A673 (cell line): ENCODE results near the gene DIS3L2.

Source experiments
- EZH2 ChIP-seq: fragments of 200-600 bp; sonication (generic); IDR thresholded peaks from 2 replicates; pipeline ENCODE4 v1.6.1; 2017; ENCODE audit warnings: borderline replicate concordance, low read depth, mild to moderate bottlenecking, mixed read lengths, antibody characterized with exemption, low read length; ENCODE audit not compliant: poor library complexity, severe bottlenecking
- TF ChIP-seq, protein P1 (sequence below): fragments of 300-800, 200-600 bp; sonication (generic); conservative IDR thresholded peaks from 2 replicates; pipeline ENCODE4 v1.5.1; 2017; ENCODE audit warnings: low read depth, mild to moderate bottlenecking, antibody characterized with exemption, low read length, moderate library complexity, mixed read lengths

DNA sequence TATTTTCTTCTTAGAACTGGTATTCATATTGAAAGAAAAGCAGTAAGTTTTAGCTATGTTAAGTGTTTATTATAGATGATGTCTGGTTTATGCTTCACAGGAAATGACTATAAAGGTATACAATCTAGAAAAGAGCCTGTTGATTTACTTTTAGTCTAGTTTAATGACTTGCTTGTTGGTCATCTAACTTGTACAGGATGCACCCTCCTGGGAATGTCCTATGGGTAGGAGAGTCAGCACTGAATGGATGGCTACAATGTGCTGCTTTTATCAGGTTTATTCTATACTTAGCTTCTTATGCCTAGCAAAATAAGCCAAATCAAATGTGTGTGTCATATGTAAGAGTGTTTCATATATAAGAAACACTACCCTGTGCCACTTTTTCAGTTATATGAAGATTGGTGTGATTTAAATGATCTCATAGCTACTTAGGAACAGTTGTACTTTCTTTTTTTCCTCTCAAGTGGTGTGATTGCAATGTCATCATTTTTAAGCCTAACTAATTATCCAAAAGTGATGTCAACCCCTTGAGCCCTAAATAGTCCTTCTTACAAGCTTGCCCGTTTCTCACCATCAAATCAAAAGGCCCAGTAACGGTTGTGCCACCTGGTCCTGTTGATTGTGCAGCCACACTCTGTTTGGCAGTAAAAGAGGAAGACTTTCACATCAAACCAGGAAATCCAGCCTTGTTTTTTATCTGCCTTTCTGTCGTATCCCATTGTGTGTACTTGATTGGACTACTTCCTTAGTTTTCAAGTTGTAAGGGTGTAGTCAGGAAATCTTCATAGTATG is 176.0 kb downstream of the DIS3L2 start:
- TF ChIP-seq, protein P1, sequence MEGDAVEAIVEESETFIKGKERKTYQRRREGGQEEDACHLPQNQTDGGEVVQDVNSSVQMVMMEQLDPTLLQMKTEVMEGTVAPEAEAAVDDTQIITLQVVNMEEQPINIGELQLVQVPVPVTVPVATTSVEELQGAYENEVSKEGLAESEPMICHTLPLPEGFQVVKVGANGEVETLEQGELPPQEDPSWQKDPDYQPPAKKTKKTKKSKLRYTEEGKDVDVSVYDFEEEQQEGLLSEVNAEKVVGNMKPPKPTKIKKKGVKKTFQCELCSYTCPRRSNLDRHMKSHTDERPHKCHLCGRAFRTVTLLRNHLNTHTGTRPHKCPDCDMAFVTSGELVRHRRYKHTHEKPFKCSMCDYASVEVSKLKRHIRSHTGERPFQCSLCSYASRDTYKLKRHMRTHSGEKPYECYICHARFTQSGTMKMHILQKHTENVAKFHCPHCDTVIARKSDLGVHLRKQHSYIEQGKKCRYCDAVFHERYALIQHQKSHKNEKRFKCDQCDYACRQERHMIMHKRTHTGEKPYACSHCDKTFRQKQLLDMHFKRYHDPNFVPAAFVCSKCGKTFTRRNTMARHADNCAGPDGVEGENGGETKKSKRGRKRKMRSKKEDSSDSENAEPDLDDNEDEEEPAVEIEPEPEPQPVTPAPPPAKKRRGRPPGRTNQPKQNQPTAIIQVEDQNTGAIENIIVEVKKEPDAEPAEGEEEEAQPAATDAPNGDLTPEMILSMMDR, result no peak
- no peak for TF ChIP-seq EZH2
